ENCODE measurements around the gene OR4F15.

Gene OR4F15

DNA sequence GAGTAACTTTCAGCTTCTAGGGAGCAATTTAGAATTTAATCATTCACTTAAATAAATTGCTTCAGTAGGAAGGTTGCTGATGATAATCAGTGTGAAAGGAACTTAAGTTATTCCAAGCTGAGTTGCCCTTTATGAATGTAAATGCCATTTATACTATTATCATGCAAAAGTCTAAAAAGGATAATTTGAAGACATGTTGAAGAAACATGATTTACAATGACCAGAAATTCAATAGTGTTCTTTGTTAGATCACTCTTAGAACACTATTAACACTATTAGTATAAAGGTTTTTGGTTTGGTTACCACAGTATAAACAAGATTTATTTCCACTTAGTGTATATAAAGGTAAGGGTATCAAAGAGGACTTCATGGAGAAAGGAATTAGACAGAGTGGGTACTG lies 7.1 kb upstream of the OR4F15 start:
- no peak for DNase-seq

DNA sequence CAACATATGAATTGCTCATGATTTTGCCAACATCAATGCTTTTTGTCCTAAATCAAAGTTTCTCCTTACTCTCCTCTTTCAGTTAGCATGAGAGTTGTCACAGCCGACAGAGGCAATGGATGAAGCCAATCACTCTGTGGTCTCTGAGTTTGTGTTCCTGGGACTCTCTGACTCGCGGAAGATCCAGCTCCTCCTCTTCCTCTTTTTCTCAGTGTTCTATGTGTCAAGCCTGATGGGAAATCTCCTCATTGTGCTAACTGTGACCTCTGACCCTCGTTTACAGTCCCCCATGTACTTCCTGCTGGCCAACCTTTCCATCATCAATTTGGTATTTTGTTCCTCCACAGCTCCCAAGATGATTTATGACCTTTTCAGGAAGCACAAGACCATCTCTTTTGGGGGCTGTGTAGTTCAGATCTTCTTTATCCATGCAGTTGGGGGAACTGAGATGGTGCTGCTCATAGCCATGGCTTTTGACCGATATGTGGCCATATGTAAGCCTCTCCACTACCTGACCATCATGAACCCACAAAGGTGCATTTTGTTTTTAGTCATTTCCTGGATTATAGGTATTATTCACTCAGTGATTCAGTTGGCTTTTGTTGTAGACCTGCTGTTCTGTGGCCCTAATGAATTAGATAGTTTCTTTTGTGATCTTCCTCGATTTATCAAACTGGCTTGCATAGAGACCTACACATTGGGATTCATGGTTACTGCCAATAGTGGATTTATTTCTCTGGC lies 6.2 kb upstream of the OR4F15 start:
- DNase-seq, result no peak

DNA sequence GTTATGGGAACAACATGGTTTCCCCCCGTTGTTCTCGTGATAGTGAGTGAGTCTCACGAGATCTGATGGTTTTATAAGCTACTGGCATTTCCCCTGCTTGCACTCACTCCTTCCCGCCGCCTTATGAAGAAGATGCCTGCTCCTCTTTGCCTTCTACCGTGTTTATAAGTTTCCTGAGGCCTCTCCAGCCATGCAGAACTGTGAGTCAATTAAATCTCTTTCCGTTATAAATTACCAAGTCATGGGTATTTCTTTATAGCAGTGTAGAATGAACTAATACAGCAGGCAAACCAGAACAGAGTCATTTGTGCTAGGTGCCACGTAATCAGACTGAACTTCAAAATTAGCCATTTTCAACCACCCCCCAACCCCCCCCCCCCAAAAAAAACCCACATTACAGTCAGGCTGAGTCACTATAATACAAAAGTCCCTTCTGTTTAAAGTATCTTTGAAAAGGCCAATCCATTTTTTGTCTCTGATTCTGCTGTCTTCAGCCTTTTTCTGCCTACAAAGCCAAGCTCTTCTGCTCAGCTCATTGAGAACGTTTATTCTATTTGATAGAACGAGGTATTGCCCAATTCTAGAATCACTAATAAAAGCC lies 4.6 kb upstream of the OR4F15 start:
- no peak for DNase-seq

DNA sequence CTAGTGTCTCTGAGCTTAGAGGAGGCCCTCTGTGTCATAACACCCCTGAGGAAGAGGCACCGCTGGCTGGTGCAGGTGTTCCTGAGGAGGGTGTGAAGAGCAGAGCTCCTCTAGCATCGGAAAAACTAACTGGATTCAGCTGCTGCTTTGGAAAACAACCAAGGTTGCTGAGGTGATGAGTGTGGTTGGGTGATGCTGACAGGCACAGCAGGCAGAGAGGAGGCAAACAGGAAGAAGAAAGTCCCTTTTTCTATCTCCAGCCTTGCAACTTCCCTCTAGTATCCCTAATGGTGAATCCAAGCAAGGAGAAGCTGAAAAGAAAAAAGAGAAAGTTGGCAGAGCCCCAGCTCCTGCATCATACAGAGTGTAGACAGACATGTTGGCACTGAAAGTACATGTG lies 3.8 kb upstream of the OR4F15 start:
- no peak for DNase-seq

DNA sequence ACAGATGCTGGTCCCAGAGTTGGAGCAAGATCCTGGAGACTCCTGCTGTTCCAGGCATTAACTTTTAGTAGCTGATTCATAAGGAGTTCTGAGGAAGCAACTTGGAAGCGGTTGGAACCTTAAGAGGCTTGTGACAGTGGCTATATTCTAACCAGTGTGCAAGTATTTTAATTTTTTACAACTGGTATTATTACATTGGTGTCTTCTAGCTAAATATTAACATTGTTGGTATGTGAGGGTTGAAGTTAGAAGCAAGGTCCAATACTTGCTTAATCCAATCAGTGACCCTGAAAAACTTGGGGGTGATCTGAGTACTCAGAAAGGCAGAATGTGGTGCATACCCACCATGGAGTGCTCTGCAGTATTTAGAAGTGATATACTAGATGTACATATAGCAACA lies 1.5 kb upstream of the OR4F15 start:
- DNase-seq, result no peak

DNA sequence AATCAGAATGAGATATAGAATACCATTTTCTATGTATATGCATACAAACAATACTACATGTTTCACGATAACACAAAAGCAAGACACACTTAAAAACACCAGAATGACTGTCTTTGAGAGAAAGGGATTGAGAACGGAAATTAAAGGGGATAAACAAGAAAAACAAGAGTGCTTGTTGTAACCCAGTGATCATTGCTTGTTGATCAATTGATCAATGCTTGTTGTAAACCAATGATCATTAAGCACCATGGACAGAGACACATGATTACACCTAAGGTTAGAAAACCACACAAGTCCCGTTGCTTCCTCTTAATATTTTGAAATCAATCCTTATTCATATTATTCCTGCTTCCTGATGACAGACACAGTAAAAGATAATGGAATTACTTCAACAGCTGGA lies 1.1 kb upstream of the OR4F15 start:
- DNase-seq, result no peak

DNA sequence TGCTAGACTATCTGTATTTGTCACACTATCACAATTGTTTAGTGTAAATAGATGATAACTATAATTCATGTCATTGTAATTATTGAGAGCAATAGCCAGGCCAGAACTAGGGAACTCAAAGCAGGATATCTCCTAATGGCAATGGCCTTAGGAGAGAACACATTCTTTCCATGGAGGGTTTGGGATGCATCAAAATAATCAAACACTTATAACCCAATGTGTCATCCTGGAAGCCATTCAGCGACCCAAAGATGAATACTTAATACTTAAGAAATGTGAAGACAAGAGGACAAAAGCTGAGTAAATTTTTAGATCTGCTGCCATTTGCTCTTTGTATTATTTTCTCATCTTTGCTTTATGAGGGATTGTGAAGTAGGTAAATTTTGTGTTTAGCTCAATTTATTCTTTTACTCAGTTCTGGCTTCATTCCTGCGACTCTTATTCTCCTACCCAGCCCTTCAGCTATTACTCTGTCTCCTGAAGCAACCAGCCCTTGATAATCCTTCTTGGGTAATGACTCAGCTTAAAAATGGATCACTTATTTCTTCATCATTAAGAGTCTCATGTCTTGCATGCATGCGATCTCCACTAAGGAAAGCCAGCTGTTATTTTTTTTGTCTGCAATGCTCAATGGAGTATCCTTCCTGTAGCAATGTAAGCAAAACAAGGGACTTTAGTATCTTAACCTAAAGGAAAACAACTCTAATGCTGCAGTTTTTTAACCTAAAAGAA lies 2.0 kb downstream of the OR4F15 start:
- DNase-seq, result no peak

DNA sequence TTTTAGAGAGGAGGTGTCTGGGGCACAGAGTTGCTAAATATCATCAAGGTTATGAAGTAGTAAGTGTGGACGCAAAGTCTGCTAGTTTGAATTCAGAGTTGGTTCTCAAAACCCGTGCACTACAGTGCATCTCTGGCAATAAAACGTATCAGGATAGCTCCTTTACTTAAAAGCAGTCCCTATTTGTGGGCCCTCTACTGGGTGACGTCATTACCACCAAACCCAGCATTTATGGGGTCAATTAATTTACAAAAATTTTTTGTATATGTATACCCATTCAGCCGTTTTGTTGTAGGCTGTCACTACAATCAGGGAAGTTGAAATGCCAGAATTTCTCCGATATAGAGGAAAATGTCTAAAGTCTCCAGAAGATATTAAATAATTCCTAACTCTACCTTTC lies 8.8 kb downstream of the OR4F15 start:
- DNase-seq, result no peak

DNA sequence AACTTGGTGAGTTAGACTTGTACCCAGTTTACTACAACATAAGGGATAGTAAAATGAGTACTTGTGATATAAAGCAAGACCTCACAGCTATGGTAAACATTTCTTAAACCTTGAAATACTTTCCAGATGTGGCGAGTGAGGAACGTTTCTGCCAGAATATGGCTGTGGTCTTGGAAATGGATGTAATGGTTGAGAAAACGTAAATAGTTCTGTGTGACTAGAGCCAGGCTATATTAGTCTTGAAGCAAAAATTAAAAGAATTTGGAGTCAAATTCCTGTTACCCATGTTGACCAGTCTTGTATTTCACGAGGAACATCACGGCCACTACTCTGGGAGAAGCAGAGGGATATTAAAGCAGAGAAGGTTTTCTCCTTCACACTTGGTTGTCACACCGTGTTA lies 15.3 kb downstream of the OR4F15 start:
- DNase-seq, result no peak

DNA sequence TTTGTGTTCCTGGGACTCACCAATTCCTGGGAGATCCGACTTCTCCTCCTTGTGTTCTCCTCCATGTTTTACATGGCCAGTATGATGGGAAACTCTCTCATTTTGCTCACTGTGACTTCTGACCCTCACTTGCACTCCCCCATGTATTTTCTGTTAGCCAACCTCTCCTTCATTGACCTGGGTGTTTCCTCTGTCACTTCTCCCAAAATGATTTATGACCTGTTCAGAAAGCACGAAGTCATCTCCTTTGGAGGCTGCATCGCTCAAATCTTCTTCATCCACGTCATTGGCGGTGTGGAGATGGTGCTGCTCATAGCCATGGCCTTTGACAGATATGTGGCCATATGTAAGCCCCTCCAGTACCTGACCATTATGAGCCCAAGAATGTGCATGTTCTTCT lies 16.8 kb downstream of the OR4F15 start:
- no peak for DNase-seq

DNA sequence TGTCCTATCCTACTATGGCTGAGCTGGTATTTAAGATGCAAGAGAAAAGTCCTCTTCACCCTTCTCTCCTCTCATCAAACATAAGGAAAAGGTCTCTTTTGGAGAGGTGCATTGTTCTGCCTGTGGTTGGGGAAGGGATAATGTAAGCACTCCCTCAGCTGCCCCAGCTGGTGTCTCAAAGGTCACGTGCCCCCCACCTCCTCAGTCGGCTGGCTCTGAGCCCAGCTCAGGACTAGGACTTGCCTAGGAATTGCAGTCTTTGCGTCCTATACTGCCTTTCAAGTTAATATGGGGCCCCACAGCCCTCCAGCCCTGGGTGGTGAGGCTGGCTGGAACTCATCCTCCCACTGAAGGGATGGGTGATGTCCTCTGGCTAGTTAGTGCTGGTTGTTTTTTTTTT lies 29.7 kb downstream of the OR4F15 start:
- DNase-seq, result no peak

DNA sequence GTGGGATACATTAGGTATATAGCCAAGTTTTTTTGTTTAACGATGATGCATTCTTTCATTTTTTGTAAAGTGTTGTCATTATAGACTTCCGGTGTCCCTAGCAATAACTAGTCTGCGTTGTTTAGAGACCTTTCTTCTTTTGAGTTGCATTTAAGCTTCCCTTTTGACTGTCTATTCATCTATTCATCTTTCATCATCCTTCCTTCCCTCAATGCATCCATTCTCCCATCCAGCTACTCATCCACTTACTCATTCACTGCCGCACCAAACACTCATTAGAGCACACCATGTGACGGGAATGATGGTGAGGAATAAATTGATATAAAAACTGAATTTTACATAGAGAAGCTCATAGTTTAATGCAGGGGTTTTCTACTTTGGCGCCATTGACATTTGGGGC lies 32.9 kb downstream of the OR4F15 start:
- no peak for DNase-seq

DNA sequence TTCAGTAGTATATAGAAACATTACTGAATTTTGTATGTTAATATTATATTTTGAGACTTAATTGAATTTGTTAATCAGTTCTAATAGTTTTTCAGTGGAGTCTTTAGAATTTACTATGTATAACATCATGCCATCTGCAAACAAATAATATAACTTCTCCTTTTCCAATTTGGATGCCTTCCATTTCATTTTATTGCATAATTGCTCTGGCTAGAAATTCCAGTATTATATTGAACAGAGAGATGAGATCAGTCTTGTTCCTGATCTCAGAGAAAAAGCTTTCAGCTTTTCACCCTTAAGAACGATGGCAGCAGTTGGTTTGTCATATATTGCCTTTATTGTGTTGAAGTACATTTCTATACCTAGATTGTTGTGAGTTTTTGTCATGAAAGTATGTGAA lies 40.4 kb downstream of the OR4F15 start:
- no peak for DNase-seq

Data from NCI-H1048 (cell line).